Neural progenitor cell (in vitro differentiated cells): ENCODE measurements around the gene BTAF1. TPM values are rescaled to one million over a fixed set of nuclear protein-coding genes. Genes with fewer than 3 reads are reported as not detected.

Source experiments
- DNase-seq: peaks from one replicate; pipeline ENCODE4 v3.0.0-alpha.2; 2016; ENCODE audit warnings: low spot score
- H2AFZ ChIP-seq: fragments of 200-600 bp; sonication (generic); replicated peaks from 2 replicates; pipeline ENCODE4 v1.6.1; 2016; ENCODE audit warnings: antibody characterized with exemption
- H3F3A ChIP-seq: fragments of 200-600 bp; sonication (generic); 2 replicates; pipeline ENCODE4 v1.6.1; 2016; ENCODE audit warnings: antibody characterized with exemption, low read depth
- H3K27ac ChIP-seq: fragments of 200-600 bp; sonication (generic); 2 replicates; pipeline ENCODE4 v1.5.1; 2016; ENCODE audit warnings: mild to moderate bottlenecking
- H3K27me3 ChIP-seq: fragments of 200-600 bp; sonication (generic); 2 replicates; pipeline ENCODE4 v1.6.1; 2016; ENCODE audit warnings: mild to moderate bottlenecking, moderate library complexity
- H3K36me3 ChIP-seq: fragments of 200-600 bp; sonication (generic); 2 replicates; pipeline ENCODE4 v1.5.1; 2016
- H3K4me1 ChIP-seq: fragments of 200-600 bp; sonication (generic); 2 replicates; pipeline ENCODE4 v1.6.1; 2016; ENCODE audit warnings: mixed run types
- H3K4me2 ChIP-seq: fragments of 200-600 bp; sonication (generic); 2 replicates; pipeline ENCODE4 v1.6.1; 2016
- H3K4me3 ChIP-seq: fragments of 200-600 bp; sonication (generic); 2 replicates; pipeline ENCODE4 v1.5.1; 2016
- H3K79me2 ChIP-seq: fragments of 200-600 bp; sonication (generic); 2 replicates; pipeline ENCODE4 v1.6.1; 2016; ENCODE audit warnings: low read depth
- H3K9ac ChIP-seq: fragments of 200-600 bp; sonication (generic); 2 replicates; pipeline ENCODE4 v1.6.1; 2016
- H3K9me3 ChIP-seq: fragments of 200-600 bp; sonication (generic); 2 replicates; pipeline ENCODE4 v1.5.1; 2016; ENCODE audit warnings: low read depth
- H4K20me1 ChIP-seq: fragments of 200-600 bp; sonication (generic); 2 replicates; pipeline ENCODE4 v1.6.1; 2016; ENCODE audit warnings: low read depth
- H3K27ac Mint-ChIP-seq: 3 replicates; pipeline ENCODE4 v1.8.0; 2021; ENCODE audit warnings: mixed read lengths
- H3K27me3 Mint-ChIP-seq: 2 replicates; pipeline ENCODE4 v1.8.0; 2022; ENCODE audit warnings: low read depth, mild to moderate bottlenecking, inconsistent platforms, moderate library complexity, mixed read lengths; ENCODE audit not compliant: insufficient read depth
- H3K36me3 Mint-ChIP-seq: 3 replicates; pipeline ENCODE4 v1.8.0; 2021; ENCODE audit warnings: mixed read lengths
- H3K4me1 Mint-ChIP-seq: 3 replicates; pipeline ENCODE4 v1.8.0; 2021; ENCODE audit warnings: mixed read lengths
- H3K4me3 Mint-ChIP-seq: 3 replicates; pipeline ENCODE4 v1.8.0; 2021; ENCODE audit warnings: mild to moderate bottlenecking, moderate library complexity, mixed read lengths
- H3K9me3 Mint-ChIP-seq: 3 replicates; pipeline ENCODE4 v1.8.0; 2020; ENCODE audit warnings: mixed read lengths
- CTCF ChIP-seq: fragments of 200-600 bp; sonication (generic); IDR thresholded peaks from 2 replicates; pipeline ENCODE4 v1.5.1; 2017; ENCODE audit warnings: antibody characterized with exemption, mild to moderate bottlenecking
- EZH2 ChIP-seq: fragments of 200-600 bp; sonication (generic); IDR thresholded peaks from 2 replicates; pipeline ENCODE4 v1.6.1; 2017; ENCODE audit warnings: antibody characterized with exemption, mild to moderate bottlenecking, moderate library complexity
- EZH2phosphoT487 ChIP-seq: fragments of 200-600 bp; sonication (generic); IDR thresholded peaks from 2 replicates; pipeline ENCODE4 v1.6.1; 2017; ENCODE audit warnings: antibody characterized with exemption
- total RNA-seq: library from RNA; depleted of rRNA; stranded (reverse); fragments of >200 nt; gene quantifications from 2 replicates; pipeline ENCODE4 v1.2.3, GENCODE V29; 2015; ENCODE audit warnings: low replicate concordance

BTAF1 gene
- total RNA-seq, 1 donor from 2014 or later, result 127 TPM

- TF ChIP-seq EZH2phosphoT487 (no peak), EZH2 (no peak), CTCF (no peak)
- H3K36me3 Mint-ChIP-seq, result peaks cover 47% of the 10 kb centered on the region
Observed at GRCh38 chr10:92005978-92006377, 82.4 kb downstream of the BTAF1 start.

GRCh38 chr10:92009445-92009844 is 85.9 kb downstream of the BTAF1 start:
- no peak for DNase-seq
- Histone ChIP-seq H4K20me1 (no peaks in the 10 kb centered on the region), H3K4me2 (no peak overlapping the region), H3K27me3 (no peaks in the 10 kb centered on the region), H2AFZ (no peak overlapping the region), H3K4me3 (no peak overlapping the region), H3K4me1 (no peaks in the 10 kb centered on the region), H3K36me3 (peaks cover 21% of the 10 kb centered on the region), H3F3A (peaks cover 19% of the 10 kb centered on the region), H3K9me3 (no peaks in the 10 kb centered on the region), H3K79me2 (no peaks in the 10 kb centered on the region), H3K9ac (no peak overlapping the region), H3K27ac (no peak overlapping the region)
- no peak for TF ChIP-seq CTCF
- no peak for TF ChIP-seq EZH2phosphoT487
- no peak for TF ChIP-seq EZH2
- Mint-ChIP-seq H3K4me1 (no peaks in the 10 kb centered on the region), H3K27me3 (no peaks in the 10 kb centered on the region), H3K36me3 (peaks cover 35% of the 10 kb centered on the region), H3K27ac (no peak overlapping the region), H3K4me3 (no peak overlapping the region), H3K9me3 (peaks cover 5% of the 10 kb centered on the region)

More at GRCh38 chr10:92005978-92006377, 82.4 kb downstream of the BTAF1 start:
- peaks cover 17% of the 10 kb centered on the region for H3K9me3 Mint-ChIP-seq
- peaks cover 13% of the 10 kb centered on the region for H3F3A ChIP-seq
- no peak overlapping the region for H3K27ac ChIP-seq
- DNase-seq, result no peak
- H3K4me3 ChIP-seq, result no peak overlapping the region
- no peaks in the 10 kb centered on the region for H3K9me3 ChIP-seq
- no peak overlapping the region for H3K4me2 ChIP-seq
- no peak overlapping the region for H3K4me3 Mint-ChIP-seq
- peaks cover 3% of the 10 kb centered on the region for H3K27me3 Mint-ChIP-seq
- no peaks in the 10 kb centered on the region for H3K79me2 ChIP-seq
- H3K4me1 ChIP-seq, result no peaks in the 10 kb centered on the region
- H4K20me1 ChIP-seq, result no peaks in the 10 kb centered on the region
- no peak overlapping the region for H2AFZ ChIP-seq
- H3K9ac ChIP-seq, result no peak overlapping the region
- H3K27ac Mint-ChIP-seq, result no peak overlapping the region
- peaks cover 15% of the 10 kb centered on the region for H3K36me3 ChIP-seq
- no peaks in the 10 kb centered on the region for H3K27me3 ChIP-seq
- no peaks in the 10 kb centered on the region for H3K4me1 Mint-ChIP-seq

GRCh38 chr10:92010047-92010735 is 86.6 kb downstream of the BTAF1 start:
- no peaks in the 10 kb centered on the region for H3K9me3 Mint-ChIP-seq
- no peak overlapping the region for H3K9ac ChIP-seq
- H3K4me3 ChIP-seq, result no peak overlapping the region
- no peak overlapping the region for H2AFZ ChIP-seq
- H3K27me3 Mint-ChIP-seq, result no peaks in the 10 kb centered on the region
- H3K27ac ChIP-seq, result no peak overlapping the region
- H3K27ac Mint-ChIP-seq, result no peak overlapping the region
- peaks cover 24% of the 10 kb centered on the region for H3K36me3 ChIP-seq
- H3K4me3 Mint-ChIP-seq, result no peak overlapping the region
- no peaks in the 10 kb centered on the region for H3K27me3 ChIP-seq
- H3K4me1 Mint-ChIP-seq, result no peaks in the 10 kb centered on the region
- no peak for DNase-seq
- H3K4me1 ChIP-seq, result no peaks in the 10 kb centered on the region
- no peak for TF ChIP-seq CTCF
- no peak for TF ChIP-seq EZH2
- H3K4me2 ChIP-seq, result no peak overlapping the region
- no peaks in the 10 kb centered on the region for H3K9me3 ChIP-seq
- H3F3A ChIP-seq, result peaks cover 19% of the 10 kb centered on the region
- H4K20me1 ChIP-seq, result no peaks in the 10 kb centered on the region
- no peaks in the 10 kb centered on the region for H3K79me2 ChIP-seq
- peaks cover 28% of the 10 kb centered on the region for H3K36me3 Mint-ChIP-seq
